Esophagus muscularis mucosa (tissue), 4 donors: ENCODE data around the gene EGFL7. TPM values are rescaled to one million over a fixed set of nuclear protein-coding genes. Genes with fewer than 3 reads are reported as not detected.

Experiments
- DNase-seq: peaks from one replicate; pipeline ENCODE4 v3.0.0-alpha.2; 2017; ENCODE audit errors: extremely low spot score
- H3K27ac ChIP-seq, 4 donors: fragments of 200-600 bp; sonication (generic); replicated peaks in 1 of 4; 1 replicate in 3 of 4; 2 replicates in 1 of 4; pipeline ENCODE4 v1.5.1; 2016 to 2019; ENCODE audit warnings: mild to moderate bottlenecking in 1 of 4
- H3K27me3 ChIP-seq, 4 donors: fragments of 200-600 bp; sonication (generic); one replicate each; pipeline versions ENCODE4 v1.5.1 to v1.6.0; 2016 to 2019
- H3K36me3 ChIP-seq, 4 donors: fragments of 200-600 bp; sonication (generic); one replicate each; pipeline ENCODE4 v1.5.1; 2016 to 2019
- H3K4me1 ChIP-seq, 4 donors: fragments of 200-600 bp; sonication (generic); one replicate each; pipeline ENCODE4 v1.5.1; 2016 to 2019
- H3K4me3 ChIP-seq, 4 donors: fragments of 200-600 bp; sonication (generic); 1 replicate in 2 of 4; 2 replicates in 2 of 4; pipeline ENCODE4 v1.5.1; 2016 to 2019; ENCODE audit warnings: mild to moderate bottlenecking in 4 of 4, moderate library complexity in 1 of 4
- H3K9me3 ChIP-seq, 4 donors: fragments of 200-600 bp; sonication (generic); 1 replicate in 3 of 4; 2 replicates in 1 of 4; pipeline ENCODE4 v1.5.1; 2016 to 2019
- CTCF ChIP-seq, 3 experiments: fragments of 200-600 bp in 2 of 3; fragments of 450-650 bp in 1 of 3; sonication (generic) in 2 of 3; IDR thresholded peaks; one replicate each; pipeline ENCODE4 v1.5.1; 2017 to 2019; ENCODE audit warnings: antibody characterized with exemption in 3 of 3, mild to moderate bottlenecking in 2 of 3, moderate library complexity in 1 of 3
- EP300 ChIP-seq: sonication (generic); formaldehyde crosslinking; IDR thresholded peaks from one replicate; pipeline ENCODE4 v1.6.1; 2017; ENCODE audit warnings: antibody characterized with exemption
- POLR2A ChIP-seq: fragments of 450-650 bp; IDR thresholded peaks from one replicate; pipeline ENCODE4 v1.6.1; 2017; ENCODE audit warnings: antibody characterized with exemption, moderate library complexity, mild to moderate bottlenecking, low read depth
- POLR2AphosphoS5 ChIP-seq, 2 donors: sonication (generic); formaldehyde crosslinking; IDR thresholded peaks; one replicate each; pipeline ENCODE4 v1.6.1; 2017; ENCODE audit warnings: antibody characterized with exemption in 2 of 2
- WGBS: methylation state at CpG from one replicate; pipeline ENCODE4 v1.1.5; 2018; 5-methylcytosine and 5-hydroxymethylcytosine counted together
- intact Hi-C: fragments of 100-400 bp; cut with DNase I; formaldehyde crosslinking; loops from one replicate; pipeline ENCODE4 v1.15.1; 2023
- total RNA-seq, 4 donors: library from RNA; depleted of rRNA; stranded (reverse); fragments of >200 nt; gene quantifications; one replicate each; pipeline versions ENCODE4 v1.1.0 to v1.2.1, GENCODE V29; 2016

Gene EGFL7
- total RNA-seq, 4 donors from 2014 or later = 33.2 to 134 (median 78.7) TPM

DNA sequence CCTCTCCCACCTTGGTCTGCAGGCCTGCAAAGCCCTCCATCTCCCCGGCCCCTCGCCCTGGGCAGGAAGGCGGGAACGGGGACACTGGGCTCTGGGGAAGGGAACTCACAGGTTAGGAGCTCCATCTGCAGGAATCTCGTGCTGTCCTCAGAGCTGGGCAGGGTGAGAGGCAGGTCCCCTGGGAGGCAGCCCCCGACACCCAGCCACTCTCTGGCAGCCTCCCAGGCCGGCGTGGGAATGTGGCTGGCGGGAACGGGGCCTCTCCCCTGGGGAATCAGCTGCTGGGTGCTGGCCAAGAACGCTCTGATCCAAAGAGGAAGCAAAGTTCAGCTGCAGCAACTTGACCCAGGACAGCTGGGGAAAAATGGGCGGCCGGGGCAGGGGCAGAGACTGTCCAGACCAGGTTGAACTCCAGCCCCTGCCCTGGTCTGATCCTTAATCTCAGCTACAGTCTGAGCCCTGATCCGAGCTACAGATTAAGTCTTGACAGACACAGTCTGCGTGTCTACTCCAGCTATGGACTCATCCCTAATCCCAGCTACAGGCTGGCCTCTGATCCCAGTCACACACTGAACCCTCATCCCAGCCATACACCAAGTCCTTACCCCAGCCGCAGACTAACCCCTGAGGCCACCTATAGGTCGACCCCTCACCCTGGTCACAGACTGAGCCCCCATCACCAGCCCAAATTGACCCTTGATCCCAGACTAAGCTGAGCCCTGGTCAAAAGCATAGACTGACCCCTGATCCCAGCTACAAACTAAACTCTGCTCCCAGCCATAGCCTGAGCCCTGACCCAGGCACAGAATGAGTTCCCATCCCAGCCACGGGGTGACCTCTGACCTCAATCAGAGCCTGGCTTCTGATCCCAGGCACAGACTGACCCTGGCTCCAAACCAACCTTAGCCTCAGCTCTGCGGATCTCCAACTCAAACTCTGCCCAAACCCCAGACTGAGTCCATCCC, 37.3 kb upstream of the EGFL7 start:
- no peaks in the 10 kb centered on the region for H3K36me3 ChIP-seq
- H3K27me3 ChIP-seq = peaks cover 0 to 20% (median 0%) of the 10 kb centered on the region in 4 donors
- H3K4me1 ChIP-seq = peaks cover 27 to 44% (median 37%) of the 10 kb centered on the region in 4 donors
- WGBS = 29% methylated on average over 11 of the region's 19 CpGs
- H3K4me3 ChIP-seq = no peak overlapping the region
- intact Hi-C loops = no loop called here
- no peak for TF ChIP-seq EP300
- TF ChIP-seq CTCF (IDR thresholded peaks at IDR 0.05) = peak; percentile 54 to 69 (median 63)
- TF ChIP-seq POLR2A = no peak
- peak; percentile 34 to 57 for TF ChIP-seq POLR2AphosphoS5 (IDR thresholded peaks at IDR 0.05)
- no peak for DNase-seq
- no peaks in the 10 kb centered on the region for H3K9me3 ChIP-seq
- H3K27ac ChIP-seq = peak overlapping the region in 3 of 4 donors; percentile 21 to 33 (median 28)

- Histone ChIP-seq H3K36me3 (no peaks in the 10 kb centered on the region), H3K27me3 (peaks cover 0 to 20% (median 0%) of the 10 kb centered on the region in 4 donors), H3K27ac (peak overlapping the region in 1 of 4 donors; percentile 19), H3K4me3 (no peak overlapping the region), H3K4me1 (peaks cover 30 to 52% (median 40%) of the 10 kb centered on the region in 4 donors), H3K9me3 (no peaks in the 10 kb centered on the region)
- no peak for DNase-seq
- WGBS = 81% methylated on average over 16 of the region's 30 CpGs
- intact Hi-C loops = no loop called here
- TF ChIP-seq EP300 (no peak), CTCF (IDR thresholded peaks at IDR 0.05) (no peak), POLR2AphosphoS5 (IDR thresholded peaks at IDR 0.05) (no peak), POLR2A (no peak)
Observed at GRCh38 chr9:136626066-136626725, 36.5 kb upstream of the EGFL7 start.

DNA sequence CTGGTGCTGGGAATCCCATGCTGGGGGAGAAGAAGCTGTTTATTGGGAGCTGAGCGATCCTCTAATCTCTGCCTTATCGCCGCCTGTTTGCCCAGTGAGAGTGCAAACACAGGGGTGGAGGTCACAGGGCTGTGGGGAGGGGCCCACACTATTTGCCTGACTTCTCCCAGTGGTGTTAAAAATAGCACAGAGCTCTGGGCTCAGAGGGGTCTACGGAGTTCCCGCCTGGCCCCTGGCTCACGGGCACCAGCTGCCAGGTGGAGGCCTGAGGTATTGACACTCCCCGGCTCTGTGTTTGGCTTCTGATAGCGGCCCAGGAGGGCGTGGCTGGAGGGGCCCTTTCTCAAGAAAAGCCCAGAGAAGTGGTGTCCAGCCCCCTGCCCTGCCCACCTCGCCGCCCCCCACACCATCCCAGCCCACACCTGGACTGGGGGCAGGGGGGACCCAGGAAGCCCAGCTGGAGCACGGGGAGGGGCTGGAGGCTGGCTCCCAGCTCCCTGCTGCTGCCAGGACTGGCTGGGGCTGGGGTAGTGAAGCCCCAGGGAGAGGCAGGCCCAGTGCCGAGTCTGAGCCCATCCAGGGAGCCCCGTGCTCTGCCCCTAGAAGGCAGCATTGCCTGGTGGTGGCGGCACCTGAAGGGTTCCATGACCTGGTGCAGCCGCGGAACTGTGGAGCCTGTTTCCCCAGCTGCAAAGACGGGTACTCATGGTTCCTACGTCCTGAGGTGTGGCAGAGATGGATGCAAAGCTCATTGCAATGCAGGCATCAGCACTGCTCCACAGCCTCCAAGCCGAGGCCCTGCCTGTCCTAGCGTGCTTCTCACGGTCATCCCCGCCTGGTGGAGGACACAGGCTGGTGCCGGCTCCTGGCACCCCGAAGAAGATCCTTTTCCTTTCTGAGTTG, 35.7 kb upstream of the EGFL7 start:
- TF ChIP-seq POLR2A = no peak
- no peak for TF ChIP-seq CTCF (IDR thresholded peaks at IDR 0.05)
- no peak for TF ChIP-seq EP300
- WGBS = 86% methylated on average over 12 of the region's 25 CpGs
- no peak for DNase-seq
- H3K4me3 ChIP-seq = no peak overlapping the region
- H3K4me1 ChIP-seq = peaks cover 34 to 56% (median 44%) of the 10 kb centered on the region in 4 donors
- H3K27me3 ChIP-seq = peaks cover 0 to 26% (median 0%) of the 10 kb centered on the region in 4 donors
- H3K27ac ChIP-seq = no peak overlapping the region
- intact Hi-C loops = no loop called here
- H3K9me3 ChIP-seq = no peaks in the 10 kb centered on the region
- no peaks in the 10 kb centered on the region for H3K36me3 ChIP-seq

DNA sequence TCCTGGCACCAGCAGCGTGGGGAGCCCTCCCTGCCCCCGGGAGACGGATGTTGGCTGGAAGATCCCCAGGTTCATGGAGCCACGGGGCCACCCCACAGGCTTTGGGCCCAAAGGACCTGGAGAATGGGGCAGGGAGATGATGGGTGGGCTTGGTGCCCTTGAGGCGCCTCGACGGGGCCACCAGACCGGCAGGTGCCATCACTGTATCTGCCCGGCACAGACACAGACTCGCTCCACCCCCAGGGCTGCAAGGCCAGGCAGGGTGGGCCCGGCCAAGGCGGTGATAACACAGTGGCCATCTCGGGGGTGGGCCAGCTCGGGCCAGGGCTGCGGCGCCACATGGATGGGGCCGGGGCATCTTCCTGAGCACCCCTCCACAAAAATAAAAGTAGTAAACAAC, 35.0 kb upstream of the EGFL7 start:
- intact Hi-C loops = no loop called here
- no peak for TF ChIP-seq CTCF (IDR thresholded peaks at IDR 0.05)
- no peak for TF ChIP-seq POLR2A
- no peak for TF ChIP-seq EP300
- no peak for TF ChIP-seq POLR2AphosphoS5 (IDR thresholded peaks at IDR 0.05)
- Histone ChIP-seq H3K27ac (no peak overlapping the region), H3K27me3 (peaks cover 0 to 31% (median 0%) of the 10 kb centered on the region in 4 donors), H3K4me1 (peaks cover 34 to 56% (median 44%) of the 10 kb centered on the region in 4 donors), H3K9me3 (no peaks in the 10 kb centered on the region), H3K4me3 (no peak overlapping the region), H3K36me3 (no peaks in the 10 kb centered on the region)
- 92% methylated on average over 17 of the region's 17 CpGs for WGBS
- DNase-seq = no peak
